Small intestine (tissue), 7 donors: ENCODE measurements around the gene PWWP2B. TPM values are rescaled to one million over a fixed set of nuclear protein-coding genes. Genes with fewer than 3 reads are reported as not detected.

Experiments
- DNase-seq, 2 donors: peaks; one replicate each; pipeline versions ENCODE4 v3.0.0 to v3.0.0-alpha.2; 2013
- FAIRE-seq: peaks from 2 replicates; lab custom pipeline; 2012; peaks lifted over from hg19 to GRCh38; lab: Jason Lieb, UNC
- H3K27ac ChIP-seq, 3 donors: one replicate each; pipeline ENCODE4 v1.5.1; 2013; ENCODE audit warnings: low read length in 2 of 3, mild to moderate bottlenecking in 2 of 3, control low read depth in 1 of 3, inconsistent platforms in 1 of 3, low read depth in 1 of 3, moderate library complexity in 1 of 3
- H3K27me3 ChIP-seq, 3 donors: one replicate each; pipeline ENCODE4 v1.6.1; 2013; ENCODE audit warnings: low read length in 3 of 3, inconsistent platforms in 1 of 3; ENCODE audit not compliant: control insufficient read depth in 3 of 3, insufficient read depth in 3 of 3
- H3K36me3 ChIP-seq, 3 donors: one replicate each; pipeline ENCODE4 v1.6.1; 2013; ENCODE audit warnings: low read length in 3 of 3, inconsistent platforms in 1 of 3, low read depth in 1 of 3, mild to moderate bottlenecking in 1 of 3, moderate library complexity in 1 of 3; ENCODE audit not compliant: control insufficient read depth in 3 of 3, insufficient read depth in 2 of 3
- H3K4me1 ChIP-seq, 3 donors: one replicate each; pipeline ENCODE4 v1.6.1; 2013; ENCODE audit warnings: low read length in 2 of 3, inconsistent platforms in 1 of 3, low read depth in 1 of 3, mild to moderate bottlenecking in 1 of 3, moderate library complexity in 1 of 3; ENCODE audit not compliant: control insufficient read depth in 3 of 3, insufficient read depth in 2 of 3
- H3K4me3 ChIP-seq, 3 donors: one replicate each; pipeline ENCODE4 v1.5.1; 2013; ENCODE audit warnings: low read length in 3 of 3, control low read depth in 1 of 3, inconsistent platforms in 1 of 3, low read depth in 1 of 3, mild to moderate bottlenecking in 1 of 3, moderate library complexity in 1 of 3
- H3K9me3 ChIP-seq, 2 donors: one replicate each; pipeline ENCODE4 v1.6.1; 2013; ENCODE audit warnings: low read depth in 1 of 2, low read length in 1 of 2; ENCODE audit not compliant: control insufficient read depth in 2 of 2, insufficient read depth in 1 of 2
- WGBS, 3 donors: extraction: QIAGEN DNeasy Blood & Tissue Kit; methylation state at CpG; one replicate each; pipeline ENCODE4 v1.1.7; 2013; 5-methylcytosine and 5-hydroxymethylcytosine counted together
- polyA plus RNA-seq, 4 donors: library from polyadenylated mRNA; stranded (reverse) in 3 of 4; unstranded in 1 of 4; fragments of 200-250 nt in 3 of 4; fragments of 120-200 nt in 1 of 4; gene quantifications; one replicate each; pipeline versions ENCODE4 v1.2.1 to v1.2.3, GENCODE V29; 2013
- donor health status: healthy with polysubstance abuse.
- donor health status: control.
- donor health status: control.
- donor health status: Bipolar disorder and iron deficiency.
- donor health status: healthy.

Gene PWWP2B
- polyA plus RNA-seq, 4 donors, result 7.0 to 34.6 (median 11.9) TPM

DNA sequence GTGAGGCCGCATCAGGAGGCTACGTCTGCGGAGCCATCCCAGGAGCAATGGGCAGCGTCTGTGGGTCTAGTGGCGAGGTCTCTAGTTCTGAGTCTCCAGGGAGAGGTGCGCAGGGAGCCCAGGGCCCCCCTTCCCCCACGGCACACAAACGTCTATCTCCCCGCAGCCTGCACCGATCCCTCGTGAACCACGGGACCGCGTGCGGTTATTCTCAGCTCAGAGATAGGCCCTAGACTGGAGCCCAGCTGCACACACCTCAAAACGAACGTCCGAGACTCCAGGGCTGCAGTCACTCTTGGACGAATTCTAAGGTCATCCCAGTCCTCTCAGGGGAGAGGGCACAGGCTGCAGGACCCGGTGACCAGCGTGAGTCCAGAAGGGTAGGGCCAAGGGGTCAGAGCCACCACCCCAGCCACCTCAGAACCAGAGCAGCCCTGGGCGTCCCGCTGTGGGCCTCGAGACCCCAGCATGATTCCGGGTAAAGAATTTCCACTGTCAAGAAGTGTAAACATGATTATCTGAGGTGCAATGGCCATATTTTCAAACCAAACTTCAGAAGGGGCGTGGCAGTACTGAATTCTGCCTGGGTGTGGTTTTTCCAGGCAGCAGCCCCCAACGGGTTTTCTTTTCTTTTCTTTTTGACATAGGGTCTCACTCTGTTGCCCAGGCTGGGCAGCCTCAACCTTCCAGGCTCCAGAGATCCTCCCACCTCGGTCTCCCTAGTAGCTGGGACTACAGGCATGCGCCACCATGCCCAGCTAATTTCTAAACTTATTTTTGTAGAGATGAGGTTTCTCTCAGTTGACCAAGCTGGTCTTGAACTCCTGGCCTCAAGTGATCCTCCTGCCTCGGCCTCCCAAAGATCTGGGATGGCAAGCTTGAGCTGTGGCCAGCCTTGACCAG lies 57.5 kb downstream of the PWWP2B start:
- H3K27ac ChIP-seq, result peak overlapping the region in 2 of 3 donors; percentile 71 to 79
- H3K27me3 ChIP-seq, result no peaks in the 10 kb centered on the region
- no peaks in the 10 kb centered on the region for H3K9me3 ChIP-seq
- no peak for DNase-seq
- FAIRE-seq, result no peak
- 69 to 84% (median 72%) methylated on average over 30 of the region's 30 CpGs for WGBS, 3 donors
- H3K36me3 ChIP-seq, result peaks cover 0 to 2% (median 0%) of the 10 kb centered on the region in 3 donors
- H3K4me3 ChIP-seq, result no peak overlapping the region
- peaks cover 0 to 77% (median 21%) of the 10 kb centered on the region in 3 donors for H3K4me1 ChIP-seq

DNA sequence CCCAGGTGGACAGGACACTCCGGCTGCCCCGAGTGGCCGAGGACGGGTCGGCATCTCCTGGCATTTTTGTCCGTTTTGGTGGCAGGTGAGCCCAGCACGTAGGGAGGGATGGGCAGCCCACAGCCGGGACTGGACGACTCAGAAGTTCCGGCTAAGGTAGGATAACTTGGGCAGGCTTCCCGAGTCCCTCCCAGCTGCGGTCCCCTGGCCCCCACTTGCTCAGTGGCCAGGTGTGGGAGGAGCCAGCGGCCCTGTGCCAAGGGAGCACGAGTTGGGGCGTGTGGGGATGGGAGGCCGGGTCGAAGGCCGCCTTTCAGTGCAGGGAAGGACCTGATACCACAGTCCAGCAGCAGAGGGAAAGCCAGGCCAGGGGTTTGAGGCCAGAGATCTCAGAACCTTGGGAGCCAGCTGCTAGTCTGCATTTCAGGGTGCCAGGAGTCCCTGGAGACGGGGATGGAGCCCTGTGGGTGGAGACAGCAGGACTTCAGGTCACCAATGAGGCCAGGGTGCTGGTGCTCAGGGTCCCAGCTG lies 58.5 kb downstream of the PWWP2B start:
- Histone ChIP-seq H3K4me1 (peaks cover 0 to 81% (median 28%) of the 10 kb centered on the region in 3 donors), H3K4me3 (no peak overlapping the region), H3K9me3 (no peaks in the 10 kb centered on the region), H3K27me3 (no peaks in the 10 kb centered on the region), H3K27ac (peak overlapping the region in 1 of 3 donors; percentile 70), H3K36me3 (peaks cover 0 to 2% (median 0%) of the 10 kb centered on the region in 3 donors)
- DNase-seq (peak; percentile 79 to 87), FAIRE-seq (no peak)
- WGBS, 3 donors, result 21 to 69% (median 32%) methylated on average over 17 to 19 of the region's 19 CpGs

DNA sequence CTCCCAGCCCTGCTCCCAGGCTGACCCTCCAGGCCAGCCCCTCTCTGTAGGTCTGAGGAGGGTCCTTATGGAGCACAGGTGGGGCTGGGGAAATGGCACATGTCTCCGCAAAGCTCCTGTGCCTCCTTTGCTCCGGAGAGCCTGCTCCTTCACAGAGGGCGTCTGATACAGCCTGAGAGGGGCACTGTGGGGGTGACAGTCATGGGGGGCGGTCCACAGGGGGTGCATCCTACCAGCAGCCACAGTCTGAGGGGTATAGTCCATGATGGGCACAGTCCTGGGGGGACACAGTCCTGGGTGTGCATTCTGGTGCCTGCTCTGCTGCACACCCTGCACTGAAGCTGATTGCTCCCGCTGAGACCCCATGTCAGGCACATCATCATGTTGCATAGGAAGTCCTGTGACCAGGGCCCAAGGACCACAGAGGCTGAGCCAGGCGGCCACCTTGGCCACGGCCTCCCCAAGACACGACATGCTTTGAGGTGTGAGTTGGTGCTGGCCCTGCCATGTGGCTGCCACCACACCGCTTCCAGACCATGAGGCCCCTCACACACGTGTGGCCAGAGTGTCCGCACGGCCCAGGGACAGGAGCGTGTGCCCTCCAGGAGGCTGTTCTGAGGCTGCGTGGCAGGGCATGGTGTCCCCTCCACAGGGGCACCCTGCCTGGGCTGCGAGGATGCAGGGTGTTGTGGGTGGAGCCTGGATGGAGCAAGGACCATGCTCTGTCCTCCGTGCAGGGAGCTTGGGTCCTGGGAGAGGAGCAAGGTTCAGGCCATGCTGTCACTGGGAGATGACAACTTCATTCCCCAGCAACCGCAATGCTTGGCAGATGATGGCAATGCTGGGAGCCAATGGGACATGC lies 59.2 kb downstream of the PWWP2B start:
- no peak for FAIRE-seq
- Histone ChIP-seq H3K4me3 (no peak overlapping the region), H3K36me3 (peaks cover 0 to 2% (median 0%) of the 10 kb centered on the region in 3 donors), H3K4me1 (peaks cover 0 to 77% (median 31%) of the 10 kb centered on the region in 3 donors), H3K9me3 (no peaks in the 10 kb centered on the region), H3K27ac (peak overlapping the region in 1 of 3 donors; percentile 70), H3K27me3 (no peaks in the 10 kb centered on the region)
- WGBS, 3 donors, result 75 to 87% (median 83%) methylated on average over 15 to 17 of the region's 17 CpGs
- DNase-seq, result peak in 1 of 2 donors; percentile 57

DNA sequence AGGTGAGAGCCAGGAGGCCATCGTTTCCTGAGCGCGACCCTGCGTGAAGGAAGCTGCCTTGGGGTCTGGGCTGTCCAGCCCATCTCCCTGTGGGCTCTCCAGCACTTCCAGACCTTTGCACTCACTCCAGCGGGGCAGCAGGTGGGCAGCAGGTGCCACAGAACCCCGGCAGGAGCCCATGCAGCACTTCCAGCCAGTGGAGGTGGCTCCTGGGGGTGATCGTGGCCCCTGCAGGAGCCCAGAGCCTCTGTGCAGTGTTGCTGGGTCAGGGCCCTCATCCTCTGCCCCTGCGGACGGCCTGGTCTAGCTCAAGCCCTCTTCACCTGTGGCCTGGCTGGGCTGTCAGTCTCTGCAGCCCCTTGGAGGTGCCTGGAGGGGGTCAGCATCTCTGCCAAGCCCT lies 59.9 kb downstream of the PWWP2B start:
- no peaks in the 10 kb centered on the region for H3K27me3 ChIP-seq
- no peak for FAIRE-seq
- H3K27ac ChIP-seq, result peak overlapping the region in 1 of 3 donors; percentile 6
- no peak for DNase-seq
- no peak overlapping the region for H3K4me3 ChIP-seq
- peaks cover 0 to 2% (median 0%) of the 10 kb centered on the region in 3 donors for H3K36me3 ChIP-seq
- H3K9me3 ChIP-seq, result no peaks in the 10 kb centered on the region
- H3K4me1 ChIP-seq, result peaks cover 0 to 77% (median 31%) of the 10 kb centered on the region in 3 donors
- WGBS, 3 donors, result 73 to 88% (median 78%) methylated on average over 9 of the region's 9 CpGs

DNA sequence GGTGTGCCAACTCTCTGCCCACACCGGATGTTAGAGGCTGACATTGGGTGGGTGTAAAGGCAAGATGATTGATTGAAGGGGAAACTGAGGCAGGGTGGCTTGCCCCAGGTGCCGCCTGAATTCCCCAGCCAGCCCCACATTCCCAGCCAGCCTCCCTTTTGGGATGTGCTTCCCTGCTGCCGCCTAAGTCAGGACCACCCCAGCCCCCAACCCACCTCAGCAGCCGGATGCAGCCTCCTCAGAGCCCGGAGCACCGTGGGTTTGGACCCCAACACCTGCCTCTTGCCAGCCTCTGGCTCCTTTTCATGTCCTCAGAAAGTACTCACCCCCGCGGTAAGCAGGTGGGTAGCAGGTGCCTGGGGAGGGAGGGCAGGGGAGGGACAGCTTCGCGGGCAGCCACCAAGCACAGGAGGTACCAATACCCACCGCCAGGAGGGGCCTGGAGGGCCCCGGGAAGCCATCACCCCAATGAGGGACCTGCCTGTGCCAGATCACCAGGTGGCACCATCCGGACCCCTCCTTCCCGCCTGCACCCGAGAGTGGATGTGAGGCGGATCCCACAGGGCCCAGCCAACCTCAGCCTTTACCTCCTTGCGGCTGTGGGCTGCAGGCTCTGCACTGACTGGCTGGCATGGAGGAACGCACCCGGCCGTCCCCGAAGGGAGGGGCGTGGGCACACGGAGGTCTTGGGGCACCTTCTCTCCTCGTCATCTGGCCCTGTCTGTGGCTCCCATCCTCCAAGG lies 60.5 kb downstream of the PWWP2B start:
- peaks cover 0 to 2% (median 0%) of the 10 kb centered on the region in 3 donors for H3K36me3 ChIP-seq
- no peak overlapping the region for H3K4me3 ChIP-seq
- H3K27me3 ChIP-seq, result no peaks in the 10 kb centered on the region
- no peaks in the 10 kb centered on the region for H3K9me3 ChIP-seq
- H3K4me1 ChIP-seq, result peaks cover 3 to 73% (median 31%) of the 10 kb centered on the region in 3 donors
- no peak overlapping the region for H3K27ac ChIP-seq
- DNase-seq, result no peak
- 32 to 74% (median 49%) methylated on average over 23 to 24 of the region's 24 CpGs for WGBS, 3 donors
- FAIRE-seq, result no peak

DNA sequence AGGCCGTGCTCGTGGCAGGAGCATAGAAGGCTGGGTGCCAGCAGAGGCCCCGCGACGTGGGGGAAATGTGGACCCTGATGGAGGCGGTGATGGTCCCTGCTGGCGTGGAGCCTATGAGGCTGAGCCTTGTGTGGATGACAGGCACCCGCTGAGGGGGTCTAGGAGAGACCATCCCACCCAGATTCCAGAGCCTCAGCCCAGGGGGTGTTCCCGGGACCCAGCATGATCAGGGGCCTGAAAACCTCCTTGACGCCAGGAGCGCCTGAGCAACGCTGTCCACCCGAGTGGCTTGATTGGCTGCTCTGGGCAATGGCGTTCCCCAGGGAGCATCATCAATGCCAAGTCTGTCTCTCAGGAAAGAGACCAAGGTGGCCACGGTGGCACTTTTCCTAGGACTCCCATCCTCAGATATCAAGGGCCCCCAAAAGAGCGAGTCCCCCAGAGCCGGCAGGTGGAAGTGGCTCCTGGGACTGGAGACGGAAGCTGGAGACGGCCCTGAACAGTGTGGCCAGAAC lies 61.1 kb downstream of the PWWP2B start:
- Histone ChIP-seq H3K4me3 (no peak overlapping the region), H3K27ac (peak overlapping the region in 1 of 3 donors; percentile 87), H3K27me3 (no peaks in the 10 kb centered on the region), H3K36me3 (peaks cover 0 to 2% (median 0%) of the 10 kb centered on the region in 3 donors), H3K4me1 (peaks cover 3 to 68% (median 28%) of the 10 kb centered on the region in 3 donors), H3K9me3 (no peaks in the 10 kb centered on the region)
- 43 to 61% (median 47%) methylated on average over 16 to 19 of the region's 19 CpGs for WGBS, 3 donors
- no peak for FAIRE-seq
- DNase-seq, result no peak

DNA sequence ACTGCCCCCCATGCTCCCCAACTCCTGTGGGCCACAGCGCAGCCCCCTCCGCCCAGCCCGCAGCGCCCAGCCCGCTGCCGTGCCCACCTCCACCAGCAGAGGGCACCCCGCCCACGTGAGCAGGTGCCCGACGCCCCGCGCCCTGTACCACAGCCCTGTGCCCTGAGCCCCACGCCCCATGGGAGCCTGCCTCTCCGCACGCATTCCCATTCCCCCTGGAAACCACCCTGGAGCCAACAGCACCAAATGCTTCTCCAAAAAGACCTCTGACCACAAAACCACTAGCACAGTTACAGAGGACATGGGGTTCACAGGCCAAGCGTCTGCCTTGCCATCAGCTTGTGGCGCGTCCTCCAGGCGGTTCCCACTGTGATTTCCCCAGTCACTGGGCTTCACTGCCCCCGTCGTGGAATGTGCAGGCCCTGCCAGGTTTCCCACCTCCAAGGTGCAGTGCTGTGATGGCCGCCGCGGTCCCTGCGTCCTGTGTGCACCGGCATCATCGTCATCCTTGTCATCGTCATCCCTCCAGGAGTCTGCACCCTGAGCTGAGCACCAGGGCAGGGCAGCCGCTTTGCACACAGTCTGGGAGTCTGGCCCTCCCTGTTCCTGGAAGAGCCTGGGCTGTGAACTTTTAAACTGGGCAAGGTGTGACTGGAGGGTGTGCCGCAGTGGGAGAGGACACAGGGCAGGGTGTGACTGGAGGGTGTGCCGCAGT lies 61.7 kb downstream of the PWWP2B start:
- Histone ChIP-seq H3K27ac (peak overlapping the region; percentile 80 to 99 (median 93)), H3K4me1 (peaks cover 3 to 62% (median 25%) of the 10 kb centered on the region in 3 donors), H3K4me3 (no peak overlapping the region), H3K27me3 (no peaks in the 10 kb centered on the region), H3K9me3 (no peaks in the 10 kb centered on the region), H3K36me3 (no peaks in the 10 kb centered on the region)
- FAIRE-seq (no peak), DNase-seq (peak; percentile 79 to 98)
- WGBS, 3 donors, result 9 to 29% (median 20%) methylated on average over 26 to 31 of the region's 31 CpGs
